Right ventricle myocardium inferior (tissue), 1 donor: Measurements from ENCODE around the gene IRF5. TPM values are rescaled to one million over a fixed set of nuclear protein-coding genes. Genes with fewer than 3 reads are reported as not detected.
A peak's percentile ranks its signal among the peaks of the same experiment; 100 is the strongest.
"Not testable (repeated sequence)": the region's sequence is repeated elsewhere in the genome, so short reads cannot be mapped to it uniquely, and the experiment has no call there.

Source experiments
- ATAC-seq: fragments of 200-7000 bp; cut with Tn5 transposase; one replicate; pipeline ENCODE4 v1.9.1; 2020; ENCODE audit warnings: mild to moderate bottlenecking, moderate library complexity
- DNase-seq: peaks from one replicate; pipeline ENCODE4 v3.0.0; 2021; ENCODE audit errors: missing footprints
- intact Hi-C: fragments of 100-400 bp; cut with DNase I; formaldehyde crosslinking; loops from one replicate; pipeline ENCODE4 v1.11.0; 2022
- total RNA-seq: library from RNA; stranded (reverse); fragmentation: NEBNext Ultra II Directional; extraction: Animal tissue kit (Norgen Biotek cat#: 25700); gene quantifications from one replicate; pipeline ENCODE4 v1.2.1, GENCODE V29; 2021
- donor health status: DM: no; HTN: yes; CAD: no; lungs with severe emphysema.

The IRF5 gene
- total RNA-seq, 1 donor from 2014 or later = 3.3 TPM

DNA sequence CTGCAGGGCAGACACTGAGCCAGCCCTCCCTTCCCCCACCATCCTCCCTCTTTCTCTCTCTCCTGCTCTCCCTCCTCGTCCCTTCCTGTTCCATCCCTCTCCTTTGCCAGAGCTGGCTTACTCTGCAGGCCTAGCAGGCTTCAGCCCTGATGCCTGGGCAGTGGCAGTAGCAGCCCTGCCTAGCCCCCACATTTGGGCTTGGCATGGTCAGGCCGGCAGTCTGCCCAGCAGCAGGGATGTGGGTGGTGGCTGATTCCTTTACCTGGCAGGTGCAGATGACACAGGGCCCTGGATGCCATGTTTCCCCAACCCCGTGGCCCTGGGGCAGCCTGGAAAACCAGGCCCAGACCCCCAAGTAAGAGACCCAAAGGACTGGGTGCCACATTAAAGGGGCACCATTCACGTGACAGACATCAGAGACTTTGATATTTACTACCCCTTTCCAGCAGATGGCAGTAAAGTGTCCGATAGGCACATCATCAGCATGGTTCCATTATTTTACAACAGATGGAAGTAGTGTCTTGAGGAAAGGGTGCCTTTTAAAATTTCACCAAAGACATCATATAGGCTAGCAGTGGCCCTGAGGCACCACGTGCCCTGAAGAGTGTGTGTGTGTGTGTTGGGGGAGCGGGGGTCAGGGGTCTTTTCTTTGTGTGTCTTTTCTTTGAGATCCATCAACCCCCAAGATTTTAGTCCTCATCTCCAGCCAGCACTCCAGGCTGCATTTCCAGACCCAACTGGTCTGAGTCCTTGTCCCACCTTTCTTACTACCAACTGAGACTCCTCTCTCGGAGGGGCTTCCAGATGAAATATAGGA is 33.1 kb upstream of the IRF5 start:
- DNase-seq (peak; percentile 25), ATAC-seq (peak; percentile 38)
- intact Hi-C loops = loop anchor here (5.0 to 10.0 kb wide), 2 partner anchors 188 to 310 kb away; no protein-coding TSS in a partner anchor

DNA sequence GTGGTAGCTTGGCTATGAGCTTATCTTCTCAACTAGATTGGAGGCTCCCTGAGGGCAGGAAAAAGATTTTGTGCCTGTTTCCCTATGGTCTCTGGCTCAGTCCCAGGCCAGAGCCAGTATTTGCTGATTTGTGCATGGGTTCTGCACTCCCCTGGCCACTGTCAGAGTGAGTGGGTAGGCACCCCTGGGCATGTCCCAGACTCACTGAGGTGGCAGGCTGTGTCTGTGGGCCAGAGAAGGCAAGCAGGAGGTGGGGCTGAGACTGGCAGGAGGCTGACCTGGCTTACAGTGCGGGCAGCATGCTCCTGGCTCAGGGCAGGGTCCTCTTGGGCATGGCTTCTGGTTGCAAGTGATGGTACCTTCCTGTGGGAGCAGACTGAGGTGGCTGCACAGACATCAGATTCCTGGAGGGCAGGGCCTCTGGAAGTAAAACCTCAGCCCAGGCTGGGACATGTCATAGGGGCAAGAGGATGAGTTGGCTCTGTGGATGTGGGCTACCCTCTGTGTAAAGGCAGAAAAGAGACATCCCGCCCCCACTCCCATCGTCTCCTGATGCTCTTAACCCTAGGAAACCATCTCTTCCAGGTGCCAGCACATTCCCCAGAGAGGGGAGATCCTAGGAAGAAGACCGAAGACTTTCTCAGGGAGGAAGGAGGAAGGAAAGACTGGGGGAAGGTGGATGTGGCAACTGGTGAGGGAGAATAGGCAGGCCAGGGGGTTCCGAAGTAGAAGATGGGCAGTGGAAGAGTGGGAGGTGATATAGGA is 31.5 kb upstream of the IRF5 start:
- peak; percentile 15 for DNase-seq
- ATAC-seq = no peak
- intact Hi-C loops = loop anchor here (10.0 kb wide), 1 partner anchor 309 kb away; no protein-coding TSS in a partner anchor

DNA sequence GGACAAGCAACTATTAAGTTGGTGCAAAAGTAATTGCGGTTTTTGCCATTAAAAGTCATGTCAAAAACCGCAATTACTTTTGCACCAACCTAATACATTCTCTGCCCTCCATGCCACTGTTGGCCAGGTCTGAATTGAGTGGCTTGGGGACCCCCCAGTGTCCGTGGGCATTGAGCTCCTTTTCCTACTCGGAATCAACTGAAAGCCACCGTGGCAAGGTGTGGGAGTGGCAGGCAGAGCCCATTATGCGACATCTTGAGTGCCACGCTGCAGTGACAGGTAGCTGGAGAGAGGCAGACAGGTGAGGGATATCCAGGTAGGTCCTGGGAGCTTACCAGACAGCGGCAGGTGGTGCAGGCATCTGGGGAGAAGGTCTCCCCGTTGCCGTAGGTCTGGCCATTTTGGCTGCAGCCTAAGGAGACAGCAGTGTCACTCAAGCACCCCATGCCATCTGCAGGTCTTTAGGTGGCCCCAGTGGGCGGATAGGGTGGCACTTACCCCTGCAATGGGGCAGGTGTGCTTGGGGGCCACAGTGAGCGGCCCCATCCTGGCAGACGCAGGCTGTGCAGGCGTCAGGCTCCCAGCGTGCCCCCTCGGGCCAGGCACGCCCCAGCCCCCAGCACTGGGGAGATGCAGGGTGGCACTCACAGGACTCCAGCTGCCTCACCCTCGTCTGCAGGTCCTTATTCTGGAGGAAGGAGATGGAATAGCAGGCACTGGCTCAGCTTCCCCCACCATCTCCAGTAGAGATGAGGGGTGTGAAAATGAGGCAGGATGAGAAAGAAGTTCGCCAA is 30.8 kb upstream of the IRF5 start:
- peak; percentile 46 for DNase-seq
- intact Hi-C loops = loop anchor here (10.0 kb wide), 1 partner anchor 308 kb away; no protein-coding TSS in a partner anchor
- no peak for ATAC-seq

DNA sequence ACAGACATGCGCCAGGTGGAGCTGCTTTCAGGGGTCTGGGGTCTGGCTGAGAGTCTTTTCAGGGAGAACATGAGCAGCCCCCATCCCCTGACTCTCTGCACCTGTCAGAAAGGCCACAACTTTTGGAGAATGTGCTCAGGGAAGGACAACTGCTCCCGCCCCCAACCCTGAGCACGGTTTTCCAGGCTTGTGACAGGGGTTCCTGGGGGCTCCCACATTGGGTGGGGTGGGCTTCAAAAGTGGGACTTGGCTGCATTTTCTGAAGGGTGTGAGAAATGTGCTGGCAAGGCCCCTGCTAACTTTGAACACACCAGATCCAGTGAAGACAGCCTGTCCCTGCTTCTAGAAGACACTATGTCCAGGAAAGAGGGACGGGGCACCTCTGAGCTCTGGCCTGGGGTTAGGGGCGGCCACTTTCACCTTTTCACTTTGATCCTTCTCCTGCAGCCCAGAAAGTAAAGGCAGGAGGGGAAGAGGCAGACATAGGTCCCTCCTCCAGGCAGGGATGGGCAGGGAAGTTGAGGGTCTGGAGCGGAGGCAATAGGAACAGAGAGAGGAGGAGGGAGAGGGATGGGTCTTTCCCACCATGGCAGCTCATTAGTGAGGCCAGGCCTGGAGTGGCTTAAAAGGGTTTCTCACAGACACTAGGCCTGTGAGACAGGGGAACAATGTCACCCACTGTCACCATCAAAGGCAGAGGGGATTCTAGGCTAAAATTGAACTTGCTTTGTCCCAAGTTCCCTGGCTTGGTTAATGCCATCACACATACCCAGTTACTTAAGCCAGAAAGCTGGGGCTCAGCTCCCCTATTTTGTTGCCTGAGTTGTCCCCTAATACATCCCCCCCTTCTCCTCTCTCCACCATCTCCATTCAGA is 28.7 kb upstream of the IRF5 start:
- no peak for ATAC-seq
- intact Hi-C loops = loop anchor here (10.0 kb wide), 1 partner anchor 306 kb away; no protein-coding TSS in a partner anchor
- DNase-seq = no peak

DNA sequence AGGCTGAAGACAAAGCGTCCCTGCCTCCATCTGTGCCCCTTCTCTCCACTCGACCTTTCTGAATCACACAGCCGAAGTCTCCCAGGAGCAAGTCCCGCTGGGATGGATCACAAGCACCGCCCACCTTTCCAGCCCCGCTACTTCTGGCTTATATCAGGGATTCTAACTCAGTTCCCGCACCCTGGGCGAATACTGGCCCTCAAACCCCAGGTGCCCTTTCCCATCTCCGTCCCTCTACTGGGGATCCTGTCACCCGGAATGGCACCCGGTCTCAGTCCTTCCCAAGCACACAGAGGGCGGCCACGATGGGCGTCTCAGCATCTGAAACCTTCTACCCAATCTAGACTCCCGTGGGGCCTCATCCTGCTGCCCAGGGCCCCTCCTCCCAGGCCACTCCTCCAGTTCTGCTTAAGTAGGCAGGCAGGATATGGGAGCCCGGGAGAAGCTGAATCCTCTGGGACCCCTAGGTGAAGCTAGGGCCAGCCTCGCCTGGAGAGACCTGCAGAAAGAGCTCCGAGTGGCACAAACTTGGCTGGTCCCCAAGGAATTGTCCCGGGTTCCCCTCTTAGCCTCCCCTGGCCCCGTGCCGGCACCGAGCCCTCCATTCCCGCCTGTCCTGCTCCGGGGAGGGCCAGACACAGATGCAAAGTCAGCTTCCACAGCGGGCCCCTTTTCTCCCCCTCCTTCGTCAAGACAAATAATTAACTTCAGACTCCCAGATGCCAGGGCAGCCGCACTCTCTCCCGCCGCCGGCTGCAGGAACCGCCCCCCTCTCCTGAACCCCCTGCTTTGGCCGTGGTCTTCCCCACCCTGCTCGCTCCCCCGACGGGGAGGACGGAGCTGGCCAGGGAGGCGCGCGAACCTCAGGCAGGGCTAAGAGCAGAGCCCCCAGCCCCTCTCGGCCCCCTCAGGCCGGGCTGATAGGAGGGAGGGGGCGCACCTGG is 27.8 kb upstream of the IRF5 start:
- intact Hi-C loops = loop anchor here (10.0 kb wide), 1 partner anchor 305 kb away; no protein-coding TSS in a partner anchor
- peak; percentile 62 for DNase-seq
- no peak for ATAC-seq

DNA sequence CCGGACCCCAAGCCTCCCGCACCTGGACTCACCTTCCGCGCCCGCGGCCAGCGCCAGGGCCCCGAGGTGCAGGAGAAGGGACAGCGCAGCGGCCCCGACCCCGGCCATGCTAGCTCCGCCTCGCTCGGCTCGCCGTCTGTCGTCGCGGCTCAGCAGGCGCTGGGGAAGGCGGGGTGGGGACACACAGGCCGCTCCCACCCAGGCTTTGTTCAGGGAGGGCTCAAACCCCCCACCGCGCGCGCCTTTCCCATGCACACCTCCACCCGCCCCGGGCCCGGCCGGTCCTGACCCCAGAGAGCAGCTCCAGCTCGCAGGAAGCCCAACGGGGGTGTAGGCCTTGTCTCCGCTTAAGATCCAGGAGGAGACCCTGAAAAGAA is 27.2 kb upstream of the IRF5 start, which contains the start of gene KCP:
TSS of gene KCP (minus strand) at position 141 of the 377 bp plus-strand sequence. CDS start at position 108, 33 bp downstream.
- DNase-seq = peak; percentile 62
- ATAC-seq = no peak
- intact Hi-C loops = no loop called here

DNA sequence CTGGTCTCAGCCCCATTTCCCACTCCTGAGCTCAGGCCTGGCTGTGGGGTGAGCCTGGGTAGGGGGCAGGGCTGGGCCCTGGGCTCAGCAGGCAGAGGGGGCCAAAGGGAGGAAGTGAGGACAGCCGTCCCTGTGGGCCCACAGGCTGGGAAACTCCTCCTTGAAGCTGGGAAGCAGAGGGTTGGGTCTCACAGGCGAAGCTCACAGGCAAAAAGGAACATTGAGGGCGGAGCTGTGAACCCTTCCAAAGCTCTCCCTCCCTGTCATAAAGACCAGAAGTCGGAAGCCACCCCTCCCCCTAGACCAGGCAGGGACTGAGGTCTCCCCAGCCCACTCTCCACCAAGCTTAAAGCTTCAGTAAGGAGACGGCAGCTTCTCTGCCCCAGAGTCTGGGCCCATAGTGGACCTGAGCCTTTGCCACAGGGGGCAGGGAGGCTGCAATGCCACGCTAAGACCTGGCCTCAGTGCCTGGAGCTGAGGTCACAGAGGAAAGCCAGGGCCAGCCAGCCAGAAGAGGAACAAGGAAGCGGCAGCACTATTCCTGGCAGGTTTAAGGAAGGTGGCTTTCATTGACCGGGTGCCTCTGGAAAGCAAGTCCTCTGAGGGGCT is 26.2 kb upstream of the IRF5 start:
- peak; percentile 45 for ATAC-seq
- peak; percentile 70 for DNase-seq
- intact Hi-C loops = no loop called here

DNA sequence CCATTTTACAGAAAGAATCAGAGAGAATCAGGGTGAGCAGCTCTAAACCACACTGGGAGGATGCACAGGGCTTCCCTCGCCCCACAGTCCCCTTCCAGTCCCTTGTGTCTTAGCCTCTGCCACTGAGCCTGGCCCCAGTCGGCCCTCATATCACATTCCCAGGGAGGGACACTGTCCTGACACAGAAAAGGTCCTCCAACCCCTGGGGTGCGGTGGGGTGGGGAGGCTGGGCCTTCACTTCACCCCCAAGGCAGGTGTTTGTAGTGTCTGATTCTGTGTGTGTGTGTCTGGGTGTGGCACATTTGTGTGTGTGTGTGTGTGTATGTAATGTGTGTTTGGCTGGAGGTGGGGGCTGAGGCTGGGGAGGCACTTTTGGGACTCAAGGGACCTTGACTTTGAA is 25.4 kb upstream of the IRF5 start:
- DNase-seq = peak; percentile 23
- intact Hi-C loops = no loop called here
- ATAC-seq = no peak

DNA sequence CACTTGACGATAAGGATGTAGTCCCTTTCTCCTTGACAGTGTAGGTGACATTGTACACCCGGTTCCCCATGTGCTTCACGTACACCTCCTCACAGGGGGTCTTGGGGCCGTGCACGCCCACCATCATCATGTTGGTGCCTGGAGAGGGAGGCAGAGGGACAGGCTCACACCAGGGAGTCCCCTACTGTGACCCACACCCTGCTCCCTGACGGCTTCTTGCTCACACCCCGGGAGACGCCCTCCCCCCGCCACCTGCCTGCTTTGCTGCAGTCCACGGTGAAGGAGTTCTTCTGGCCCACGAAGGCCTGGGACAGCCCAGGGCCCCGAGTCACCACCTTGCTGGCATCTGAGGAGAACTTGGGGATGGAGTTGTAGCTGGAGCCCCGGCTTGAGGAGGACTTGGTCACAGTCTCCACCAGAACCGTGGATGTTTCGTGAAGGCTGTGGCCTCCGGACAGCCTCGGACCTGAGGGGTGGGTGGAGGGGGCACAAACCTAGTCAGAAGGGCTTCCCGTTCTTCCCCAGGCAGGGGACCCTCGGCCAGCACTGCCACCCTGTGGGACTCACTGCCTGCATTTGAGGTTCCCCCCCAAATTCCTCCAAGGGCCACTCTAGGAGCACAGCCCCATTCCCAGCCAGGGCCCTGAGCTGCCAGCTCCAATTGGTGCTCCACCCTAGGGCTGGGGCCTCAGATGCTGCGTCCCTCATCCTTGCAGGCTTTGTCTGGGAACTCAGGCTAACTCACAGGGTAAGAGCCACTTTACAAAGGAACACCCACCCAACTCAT is 24.8 kb upstream of the IRF5 start:
- intact Hi-C loops, ATAC-seq: not testable (repeated sequence)
- peak; percentile 30 for DNase-seq

DNA sequence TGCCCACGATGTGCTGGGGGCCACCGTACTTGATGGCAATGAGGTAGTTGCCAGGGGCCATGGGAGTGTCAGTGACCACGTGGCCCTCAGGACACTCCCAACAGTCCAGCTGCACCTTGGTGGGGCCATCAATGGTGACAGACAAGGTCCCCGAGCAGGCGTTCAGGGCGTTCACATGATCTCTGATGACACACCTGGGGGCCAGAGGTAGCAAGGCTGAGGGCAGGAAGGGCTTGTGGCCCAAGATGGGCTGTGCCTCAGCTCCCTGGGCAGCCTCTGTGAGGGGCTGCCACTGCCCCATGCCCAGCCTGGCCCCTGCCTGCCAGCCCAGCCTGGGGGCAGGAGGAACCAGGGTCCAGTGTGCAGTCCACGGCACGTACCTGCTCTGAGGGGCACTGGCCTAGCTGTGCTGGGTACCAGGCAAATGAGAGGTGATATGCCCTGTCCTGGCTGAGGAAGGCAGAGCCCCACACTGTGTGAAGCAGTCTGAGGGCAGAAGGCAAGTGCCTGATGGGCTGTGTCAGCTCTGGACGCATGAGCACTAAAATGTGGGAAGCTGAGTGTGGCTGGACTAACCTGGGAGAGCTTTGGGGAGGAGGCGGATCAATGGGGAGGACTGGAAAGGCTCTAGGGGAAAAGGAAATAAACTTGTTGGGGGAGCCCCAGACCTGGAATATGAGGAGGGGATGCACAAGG is 23.7 kb upstream of the IRF5 start:
- DNase-seq = peak; percentile 62
- ATAC-seq = no peak
- intact Hi-C loops = no loop called here

DNA sequence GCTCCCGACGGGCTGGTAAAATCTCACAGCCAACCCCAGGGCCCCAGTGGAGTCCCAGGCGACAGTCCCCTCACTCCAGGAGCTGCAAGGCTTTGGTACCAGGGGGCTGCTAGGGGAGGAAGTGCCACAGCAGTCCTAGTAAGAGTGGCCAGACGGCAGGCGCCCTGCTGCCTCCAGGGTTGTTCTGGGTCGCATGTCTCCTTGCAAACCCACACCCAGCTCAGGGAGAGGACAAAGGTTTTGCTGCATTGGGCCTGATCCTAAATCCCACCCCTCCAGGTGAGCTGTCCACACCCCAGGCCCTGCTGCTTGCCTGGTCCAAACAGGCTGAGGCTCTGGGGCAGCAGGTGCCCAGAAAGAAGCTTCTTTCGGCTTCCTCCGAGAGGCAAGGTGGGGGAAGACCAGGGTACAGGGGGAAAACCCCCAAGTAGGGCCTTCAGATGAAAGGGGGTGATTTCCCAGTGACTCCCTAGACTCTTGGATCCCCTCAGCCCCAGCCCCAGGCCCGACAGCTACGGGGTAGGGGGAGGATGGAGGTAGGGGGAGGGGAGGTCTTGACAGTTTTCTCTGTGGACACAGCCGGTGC is 23.1 kb upstream of the IRF5 start:
- ATAC-seq (no peak), DNase-seq (peak; percentile 14)
- intact Hi-C loops = no loop called here

DNA sequence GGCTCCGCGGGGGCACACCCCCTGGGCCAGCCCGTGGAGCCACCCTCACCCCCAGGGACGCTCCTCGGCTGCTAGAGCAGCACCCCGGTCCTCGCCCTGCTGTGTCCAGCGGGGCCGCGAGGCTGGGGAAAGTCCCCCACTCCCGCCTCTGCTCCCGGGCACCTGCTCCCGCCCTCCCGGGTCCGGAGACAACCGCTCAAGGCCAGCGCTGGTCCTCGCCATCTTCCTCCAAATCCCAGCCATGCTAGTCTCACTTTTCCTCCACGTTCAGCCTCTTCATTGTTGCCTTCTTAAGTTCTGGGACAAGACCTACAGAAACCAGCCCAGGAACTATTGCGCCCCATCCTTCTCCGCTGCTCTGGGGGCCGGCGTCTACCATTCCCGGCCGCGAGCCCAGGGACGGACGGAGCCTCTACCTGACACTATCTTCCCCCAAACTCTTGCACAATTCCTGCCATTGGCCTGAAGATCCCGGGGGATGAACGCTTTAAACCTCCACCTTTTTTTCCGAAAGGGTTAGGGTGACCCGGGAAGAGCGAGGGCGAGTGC is 22.4 kb upstream of the IRF5 start:
- intact Hi-C loops = no loop called here
- peak; percentile 31 for DNase-seq
- no peak for ATAC-seq

DNA sequence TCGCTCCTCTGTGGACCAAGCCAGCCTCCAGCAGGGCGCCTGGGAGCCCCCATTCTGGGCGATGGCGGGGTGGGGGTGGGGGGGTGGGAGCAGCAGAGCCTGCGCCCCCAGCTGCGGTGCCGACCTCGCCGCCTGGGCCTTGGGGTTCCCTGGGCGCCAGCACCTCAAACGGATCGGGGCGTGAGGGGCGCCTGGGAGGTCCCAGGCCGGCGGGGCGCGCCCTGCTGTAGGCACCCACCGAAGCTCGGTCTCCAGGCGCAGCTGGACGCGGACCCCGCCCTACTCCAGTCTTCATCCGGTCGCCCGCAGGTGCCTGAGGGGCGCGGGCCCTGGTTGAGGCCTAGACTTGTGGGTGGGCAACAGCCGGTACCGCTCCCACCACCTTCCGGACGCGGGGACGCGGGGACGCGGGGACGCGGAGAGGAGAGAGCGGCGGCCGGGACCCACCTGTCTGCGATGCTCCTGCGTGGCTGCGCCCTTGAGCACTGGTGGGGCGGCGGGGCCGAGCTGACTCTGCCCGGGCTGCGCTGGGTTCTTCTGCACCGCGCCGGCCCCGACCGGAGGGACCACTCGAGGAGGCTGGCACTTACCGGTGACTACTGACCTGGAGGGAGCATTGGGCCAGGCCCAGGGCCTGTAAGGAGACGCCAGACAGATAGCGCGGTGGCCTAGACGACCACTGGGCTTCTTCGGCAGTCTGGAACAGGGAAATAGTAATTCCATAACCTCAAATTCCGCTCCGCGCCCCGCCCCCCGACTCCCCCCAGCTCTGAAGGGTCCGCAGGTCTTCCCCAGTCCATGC is 21.7 kb upstream of the IRF5 start:
- intact Hi-C loops = no loop called here
- DNase-seq (peak; percentile 67), ATAC-seq (no peak)

DNA sequence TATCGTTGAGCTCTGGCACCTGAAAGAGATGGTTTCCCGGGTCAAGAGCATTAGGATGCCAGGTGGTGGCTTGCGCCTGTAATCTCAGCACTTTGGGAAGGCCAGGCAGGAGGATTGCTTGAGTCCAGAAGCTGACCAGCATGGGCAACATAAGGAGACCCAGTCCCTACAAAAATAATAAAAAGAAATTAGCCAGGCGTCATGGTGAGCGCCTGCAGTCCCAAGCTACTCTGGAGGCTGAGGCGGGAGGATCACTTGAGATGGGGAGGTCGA is 21.1 kb upstream of the IRF5 start:
- ATAC-seq (no peak), DNase-seq (no peak)
- intact Hi-C loops = no loop called here
